Germinal center (tissue), 1 donor: ENCODE results near the gene UQCRH.
"Not testable (repeated sequence)": the region's sequence is repeated elsewhere in the genome, so short reads cannot be mapped to it uniquely, and the experiment has no call there.

ENCODE experiments used
- DNase-seq: peaks from one replicate; pipeline ENCODE4 v3.0.0; 2012; ENCODE audit warnings: mixed read lengths, low spot score

Gene UQCRH

DNA sequence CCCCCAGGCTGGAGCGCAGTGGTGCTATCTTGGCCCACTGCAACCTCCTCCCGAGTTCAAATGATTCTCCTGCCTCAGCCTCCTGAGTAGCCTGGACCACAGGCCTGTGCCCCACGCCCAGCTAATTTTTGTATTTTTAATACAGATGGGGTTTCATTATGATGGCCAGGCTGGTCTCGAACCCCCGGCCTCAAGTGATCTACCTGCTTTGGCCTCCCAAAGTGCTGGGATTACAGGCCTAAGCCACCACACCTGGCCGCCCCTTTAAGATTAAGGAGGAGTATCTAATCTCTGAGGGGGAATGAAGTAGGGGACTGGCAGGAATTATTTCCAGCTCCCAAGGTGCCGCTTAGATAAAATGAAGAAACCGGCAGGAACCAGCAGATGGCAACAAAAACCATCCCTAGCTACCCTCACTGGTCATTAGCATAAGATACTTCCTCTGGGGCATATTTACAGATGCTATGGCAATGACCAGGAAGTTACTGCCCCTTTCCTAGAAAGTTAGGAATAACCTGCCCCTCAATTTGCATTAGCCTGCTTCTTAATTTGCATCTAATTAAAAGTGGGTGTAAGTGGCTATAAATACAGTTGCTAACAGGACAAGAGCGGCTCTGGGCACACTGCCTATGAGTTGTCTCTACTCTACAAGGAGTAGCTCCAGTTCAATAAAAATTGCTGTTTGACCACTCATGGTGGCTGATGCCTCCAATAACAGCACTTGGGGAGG lies 30.0 kb downstream of the UQCRH start:
- DNase-seq: peak; percentile 76

DNA sequence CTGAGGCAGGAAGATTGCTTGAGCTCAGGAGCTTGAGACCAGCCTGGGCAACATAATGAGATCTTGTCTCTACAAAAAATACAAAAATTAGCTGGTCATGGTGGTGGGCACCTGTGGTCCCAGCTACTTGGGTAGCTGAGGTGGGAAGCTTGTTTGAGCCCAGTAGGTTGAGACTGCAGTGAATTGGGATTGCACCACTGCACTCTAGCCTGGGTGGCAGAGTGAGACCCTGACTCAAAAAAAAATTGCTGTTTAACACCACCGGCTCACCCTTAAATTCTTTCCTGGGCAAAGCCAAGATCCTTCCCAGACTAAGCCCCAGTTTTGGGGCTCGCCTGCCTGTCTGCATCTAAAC lies 30.5 kb downstream of the UQCRH start:
- DNase-seq: no peak

DNA sequence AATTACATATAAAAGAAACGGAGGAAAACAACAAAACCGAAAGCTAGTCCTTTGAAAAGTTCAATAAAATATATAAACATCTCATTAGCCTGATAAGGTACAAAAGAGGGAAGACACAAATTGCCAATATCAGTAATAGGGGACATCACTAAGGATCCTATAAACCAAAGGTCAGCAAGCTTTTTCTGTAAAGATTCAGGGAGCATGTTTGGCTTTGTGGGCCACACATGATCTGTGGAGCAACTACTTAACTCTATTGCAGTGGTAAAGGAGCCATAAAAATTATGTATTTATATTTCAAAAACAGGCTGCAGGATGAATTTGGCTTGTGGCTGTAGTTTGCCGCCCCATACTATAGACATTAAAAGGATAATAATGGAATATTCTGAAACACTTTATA lies 31.6 kb downstream of the UQCRH start:
- DNase-seq: no peak

DNA sequence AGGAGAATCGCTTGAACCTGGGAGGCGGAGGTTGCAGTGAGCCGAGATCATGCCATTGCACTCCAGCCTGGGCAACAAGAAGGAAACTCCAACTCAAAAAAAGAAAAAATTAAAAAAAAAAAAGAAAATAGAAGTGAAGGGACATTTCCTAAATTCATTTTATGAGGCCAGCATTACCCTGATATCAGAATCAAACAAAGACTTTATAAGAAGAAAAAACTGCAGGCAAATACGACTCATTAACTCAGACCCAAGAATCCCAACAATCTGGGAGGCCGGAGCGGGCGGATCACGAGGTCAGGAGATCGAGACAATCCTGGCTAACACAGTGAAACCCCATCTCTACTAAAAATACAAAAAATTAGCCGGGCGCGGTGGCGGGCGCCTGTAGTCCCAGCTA lies 33.9 kb downstream of the UQCRH start:
- not testable (repeated sequence) for DNase-seq

DNA sequence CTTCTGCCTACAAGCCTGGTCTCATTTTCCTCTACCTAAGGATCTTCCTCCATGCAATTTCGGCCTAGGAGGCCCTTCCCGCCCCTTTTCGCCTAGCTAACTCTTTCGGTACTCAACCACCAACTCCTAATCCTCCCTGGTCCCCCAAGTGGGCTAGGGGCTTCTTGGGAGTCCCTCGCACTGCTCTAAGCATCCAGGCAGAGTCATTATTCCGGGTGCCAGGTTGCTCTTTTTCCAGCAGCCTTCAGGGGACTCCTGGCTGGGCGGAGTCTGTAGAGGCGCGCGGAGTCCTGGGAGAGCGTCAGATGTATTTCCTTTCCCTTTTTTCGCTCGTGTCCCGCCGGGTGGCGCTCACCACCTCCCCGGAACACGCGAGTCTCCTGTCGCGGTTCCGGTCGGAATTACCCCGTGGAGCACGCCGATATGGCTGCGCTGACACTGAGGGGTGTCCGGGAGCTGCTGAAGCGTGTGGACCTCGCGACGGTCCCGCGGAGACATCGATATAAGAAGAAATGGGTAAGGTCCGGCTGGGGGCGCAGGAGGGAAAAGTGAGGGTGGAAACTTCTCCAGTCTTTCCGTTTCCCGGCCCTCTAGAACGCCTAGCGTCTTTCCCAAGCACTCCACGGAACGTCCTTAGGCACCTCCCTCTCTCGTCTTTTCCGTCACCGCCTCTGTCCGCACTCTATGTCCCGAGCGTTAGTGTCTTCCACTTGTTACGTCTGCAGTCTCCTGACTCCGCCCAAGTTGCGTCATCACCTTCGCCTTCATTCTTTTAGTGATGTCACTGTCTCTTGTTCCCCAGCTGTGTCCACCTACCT lies 37.1 kb downstream of the UQCRH start, which contains the start of gene NSUN4:
TSS of gene NSUN4 (plus strand) at position 404 of the 818 bp plus-strand sequence. CDS start at position 424, 20 bp downstream.
- DNase-seq: peak; percentile 84

DNA sequence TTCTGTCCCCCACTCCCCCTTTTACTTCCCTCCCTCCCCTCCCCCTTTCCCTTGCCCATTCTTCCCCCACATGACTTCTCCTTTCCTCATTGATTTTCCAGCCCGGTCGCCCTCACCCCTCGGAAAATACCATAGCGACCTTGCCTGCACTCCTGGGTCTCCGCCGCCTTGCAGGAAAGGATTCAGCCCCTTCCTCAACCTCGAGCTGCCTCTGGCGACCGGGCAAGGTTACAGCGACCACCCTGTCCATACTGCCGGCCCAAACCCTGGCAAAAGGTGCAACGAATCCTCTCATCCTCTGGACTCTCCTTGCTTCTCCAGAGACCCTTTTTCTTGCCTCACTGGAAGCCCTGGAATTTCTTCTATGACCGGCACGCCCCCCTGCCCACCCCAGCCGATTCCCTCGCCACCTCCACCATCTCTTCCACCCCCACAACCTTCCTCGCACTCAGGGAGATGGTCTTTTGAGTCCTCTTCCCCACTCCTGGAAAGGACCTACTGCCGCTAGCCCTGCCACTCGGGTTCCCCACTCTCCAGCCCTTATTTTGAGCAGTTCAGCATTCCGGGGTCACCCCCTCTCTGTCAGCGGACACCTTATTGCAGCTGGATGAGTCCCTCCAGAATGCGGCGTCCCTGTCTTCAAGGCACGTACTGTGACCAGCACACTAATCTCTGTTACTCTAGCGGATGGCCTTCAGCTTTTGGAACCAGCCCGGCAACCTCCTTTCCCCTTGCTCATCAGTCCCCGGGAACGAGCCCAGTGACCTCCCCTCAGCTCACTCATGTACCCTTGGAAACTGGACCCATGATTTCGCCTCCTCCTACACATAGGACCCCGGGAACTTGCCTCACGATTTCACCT lies 38.0 kb downstream of the UQCRH start:
- no peak for DNase-seq

DNA sequence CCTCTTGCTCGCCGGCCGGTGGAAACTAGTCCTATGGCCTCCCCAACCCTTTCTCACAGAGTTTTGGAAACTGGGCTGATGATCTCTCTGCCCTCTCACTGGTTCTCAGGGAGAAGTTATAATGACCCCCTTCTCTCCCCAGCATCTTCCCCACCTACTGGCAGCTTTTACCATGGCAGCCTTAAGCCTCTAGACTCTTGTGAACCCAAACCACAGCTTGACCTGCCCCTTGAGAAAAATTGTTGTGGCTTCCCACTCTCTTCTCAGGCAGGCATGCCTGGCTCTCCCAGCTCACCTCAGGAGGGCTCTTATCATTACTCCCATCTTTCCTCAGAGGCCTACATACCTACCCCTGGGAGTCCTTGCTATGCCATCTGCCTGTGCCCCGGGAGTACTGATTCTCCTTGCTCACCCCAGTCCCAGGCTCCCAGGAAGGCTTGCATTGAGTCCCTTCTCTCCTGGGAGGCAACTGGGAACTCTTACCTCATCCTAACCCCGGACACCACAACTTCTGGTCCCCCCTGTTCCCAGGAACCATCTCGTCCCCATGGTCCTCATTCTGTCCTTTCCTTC lies 38.7 kb downstream of the UQCRH start:
- peak; percentile 67 for DNase-seq

DNA sequence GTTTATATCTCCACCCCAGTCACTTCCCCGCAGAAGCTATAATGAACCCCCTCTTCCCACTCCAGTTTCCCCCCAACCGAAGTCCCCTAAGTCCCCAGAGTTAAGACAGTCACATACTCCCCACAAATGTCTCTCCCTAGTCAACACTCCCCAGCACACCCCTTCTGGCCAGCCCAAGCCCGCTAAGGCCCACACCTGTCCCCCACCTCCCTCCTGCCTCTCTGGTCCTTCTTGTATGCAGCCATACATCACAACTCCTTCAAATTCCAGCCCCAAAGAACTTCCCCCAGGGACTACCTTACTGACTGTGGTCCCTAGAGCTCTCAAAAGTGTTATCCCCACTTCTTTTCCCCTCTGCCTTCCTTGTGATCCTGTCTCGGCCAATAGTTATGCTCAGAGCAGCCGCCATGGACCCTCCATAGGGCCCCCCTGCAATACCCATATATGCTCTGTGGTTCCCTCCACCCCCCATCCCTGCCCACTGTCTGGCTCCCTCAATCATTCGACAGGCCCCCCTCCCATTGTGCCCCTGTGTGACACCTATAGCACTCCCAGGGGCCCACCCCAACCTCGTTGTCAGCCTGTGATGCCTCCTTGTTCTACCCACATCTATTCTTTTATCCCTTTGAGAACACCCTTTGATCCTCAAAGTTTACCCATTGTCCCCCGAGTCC lies 39.3 kb downstream of the UQCRH start:
- DNase-seq: no peak

DNA sequence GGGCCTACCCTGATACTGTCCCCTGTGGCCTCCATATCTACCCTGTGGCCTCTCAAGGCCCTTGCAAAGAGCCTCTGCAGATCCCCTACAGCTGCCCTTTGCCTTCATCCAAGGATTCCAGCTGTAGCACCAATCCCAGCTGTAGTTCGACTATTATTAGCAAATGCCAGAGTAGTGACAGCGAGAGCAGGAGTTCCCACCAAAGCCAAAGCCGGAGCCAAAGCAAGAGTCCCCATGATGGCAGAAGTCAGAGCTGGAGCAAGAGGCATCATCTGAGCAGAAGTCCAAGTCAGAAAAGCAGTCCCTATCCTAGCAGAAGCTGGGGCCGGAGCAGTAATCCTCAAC lies 39.8 kb downstream of the UQCRH start:
- DNase-seq: no peak

DNA sequence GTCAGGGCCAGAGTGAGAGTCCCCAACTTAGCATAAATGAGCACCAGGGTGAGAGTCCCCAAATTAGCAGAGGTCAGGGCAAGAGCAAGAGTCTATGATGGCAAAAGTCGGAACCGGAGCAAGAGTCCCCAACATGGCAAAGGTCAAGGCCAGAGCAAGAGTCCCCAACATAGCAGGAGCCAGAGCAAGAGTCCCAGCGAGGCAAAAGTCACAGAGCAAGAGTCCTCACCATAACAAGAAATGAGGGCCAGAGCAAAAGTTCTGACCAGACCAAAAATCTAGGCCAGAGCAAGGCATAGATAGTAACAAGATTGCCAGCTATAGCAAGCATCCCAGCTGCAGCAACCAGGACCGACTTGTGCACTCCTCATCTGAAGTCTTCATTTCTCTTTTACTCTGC lies 40.2 kb downstream of the UQCRH start:
- no peak for DNase-seq

DNA sequence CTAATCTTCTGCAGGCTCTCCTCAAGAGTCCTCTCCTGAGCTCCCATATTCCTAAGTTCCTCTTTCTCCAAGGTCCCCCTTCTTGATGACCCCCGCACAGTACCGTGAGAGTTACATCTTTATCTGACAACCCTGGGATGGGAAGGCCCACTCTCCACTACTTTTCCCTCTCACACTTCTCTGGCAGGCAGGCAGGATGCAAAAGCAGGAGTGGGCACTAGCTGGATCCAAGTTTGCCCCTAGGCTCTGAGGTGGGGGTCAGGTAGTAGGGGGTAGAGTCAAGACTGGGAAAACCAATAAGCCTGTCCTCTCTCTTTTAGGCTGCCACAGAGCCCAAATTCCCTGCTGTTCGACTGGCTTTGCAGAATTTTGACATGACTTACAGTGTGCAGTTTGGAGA lies 41.0 kb downstream of the UQCRH start:
- DNase-seq: no peak

DNA sequence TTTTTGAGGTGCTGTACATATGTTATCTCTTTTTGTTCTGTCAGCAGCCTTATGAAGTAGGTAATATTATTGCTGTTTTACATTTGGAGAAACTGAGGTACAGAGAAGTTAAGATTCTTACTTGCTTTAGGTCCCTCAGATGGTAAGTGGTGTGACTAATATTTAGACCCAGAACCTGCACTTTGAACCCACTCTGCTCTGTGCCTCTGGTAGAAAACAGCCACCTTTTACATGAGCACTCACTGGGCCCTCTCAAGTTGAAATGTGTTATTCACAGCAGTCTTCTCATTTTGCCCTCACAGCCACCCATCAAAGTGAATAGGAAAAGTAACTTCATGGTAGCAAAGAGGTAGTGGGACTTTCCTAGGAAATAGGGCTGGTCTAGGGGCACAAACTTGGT lies 41.8 kb downstream of the UQCRH start:
- no peak for DNase-seq

DNA sequence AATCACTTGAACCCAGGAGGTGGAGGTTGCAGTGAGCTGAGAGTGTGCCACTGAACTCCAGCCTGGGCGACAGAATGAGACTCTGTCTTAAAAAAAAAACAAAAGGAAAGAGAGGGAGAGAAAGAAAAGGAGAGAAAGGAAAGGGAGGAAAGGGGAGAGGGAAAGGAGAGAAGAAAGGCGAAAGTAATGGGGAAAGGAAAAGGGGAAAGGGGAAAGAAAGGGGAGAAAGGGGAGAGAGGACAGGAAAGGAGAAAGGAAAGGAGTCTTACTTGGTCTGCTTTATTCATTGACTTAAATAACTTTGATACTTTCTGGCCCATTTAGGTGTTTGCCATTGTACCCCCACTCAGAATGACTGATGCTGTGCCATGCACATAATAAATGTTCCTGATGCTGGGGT lies 48.9 kb downstream of the UQCRH start:
- no peak for DNase-seq

DNA sequence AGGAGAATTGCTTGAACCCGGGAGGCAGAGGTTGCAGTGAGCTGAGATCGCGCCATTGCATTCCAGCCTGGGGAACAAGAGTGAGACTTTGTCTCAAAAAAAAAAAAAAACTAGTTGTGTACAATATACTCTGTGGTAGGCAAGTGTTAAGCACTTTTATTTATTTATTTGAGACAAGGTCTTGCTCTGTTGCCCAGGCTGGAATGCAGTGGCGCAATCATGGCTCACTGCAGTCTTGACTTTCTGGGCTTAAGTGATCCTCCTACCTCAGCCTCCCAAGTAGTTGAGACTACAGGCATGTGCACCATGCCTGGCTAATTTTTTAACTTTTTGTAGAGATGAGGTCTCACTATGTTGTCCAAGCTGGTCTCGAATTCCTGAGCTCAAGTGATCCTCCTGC lies 52.4 kb downstream of the UQCRH start:
- DNase-seq: not testable (repeated sequence)

DNA sequence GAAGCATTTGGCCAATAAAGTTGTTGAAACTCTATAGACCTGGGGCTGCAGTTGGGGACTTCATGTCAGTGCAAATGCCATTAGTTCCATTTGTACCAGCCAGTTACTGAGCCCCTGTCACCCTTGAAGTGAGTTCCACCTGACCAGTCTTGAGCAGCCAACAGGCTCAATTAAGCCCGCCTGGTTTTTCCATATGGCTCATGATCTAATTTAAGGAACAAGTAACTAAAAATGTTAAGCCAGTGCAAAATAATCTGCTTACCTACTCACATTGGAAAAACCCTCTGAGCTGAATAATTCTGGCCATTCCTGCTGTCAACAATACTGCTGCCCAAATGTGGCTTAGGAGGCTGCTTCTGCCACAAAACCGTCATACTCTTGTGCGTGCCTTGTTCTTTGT lies 58.7 kb downstream of the UQCRH start:
- no peak for DNase-seq

DNA sequence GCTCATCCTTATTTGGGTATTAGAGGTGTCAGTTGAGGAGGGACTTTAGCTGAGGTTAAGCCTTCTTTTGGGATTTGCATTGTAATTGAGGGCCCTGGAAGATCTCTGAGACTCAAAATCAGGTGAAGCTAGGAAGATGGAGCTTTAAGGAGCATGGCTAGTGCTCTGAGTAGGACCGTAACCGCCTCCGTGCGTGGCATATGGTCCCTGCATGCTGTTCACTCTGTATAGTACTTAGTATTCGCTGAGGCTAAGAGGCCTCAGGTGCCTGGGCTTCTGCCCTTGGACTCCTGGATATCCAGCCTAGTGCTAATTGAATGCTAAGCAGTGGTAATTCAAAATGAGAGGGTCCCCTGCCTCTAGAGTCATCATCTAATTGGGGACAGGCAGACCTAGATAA lies 59.6 kb downstream of the UQCRH start:
- no peak for DNase-seq

DNA sequence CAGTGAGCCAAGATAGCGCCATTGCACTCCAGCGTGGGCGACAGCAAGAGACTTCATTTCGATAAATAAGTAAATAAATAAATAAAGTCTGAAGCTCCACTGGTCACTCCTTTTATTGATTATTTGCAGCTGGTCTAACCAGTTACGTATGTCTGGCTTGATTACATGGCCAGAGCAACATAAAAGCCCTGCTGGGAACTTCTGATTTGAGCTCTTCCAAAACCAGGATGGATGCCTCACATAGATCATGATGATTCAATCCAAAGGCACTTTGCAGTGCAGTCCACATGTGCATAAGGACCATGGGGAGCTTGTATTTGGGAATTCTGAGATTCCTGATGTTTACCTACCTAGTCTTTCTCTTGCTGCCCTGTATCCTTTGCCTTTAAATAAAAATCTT lies 61.1 kb downstream of the UQCRH start:
- no peak for DNase-seq

DNA sequence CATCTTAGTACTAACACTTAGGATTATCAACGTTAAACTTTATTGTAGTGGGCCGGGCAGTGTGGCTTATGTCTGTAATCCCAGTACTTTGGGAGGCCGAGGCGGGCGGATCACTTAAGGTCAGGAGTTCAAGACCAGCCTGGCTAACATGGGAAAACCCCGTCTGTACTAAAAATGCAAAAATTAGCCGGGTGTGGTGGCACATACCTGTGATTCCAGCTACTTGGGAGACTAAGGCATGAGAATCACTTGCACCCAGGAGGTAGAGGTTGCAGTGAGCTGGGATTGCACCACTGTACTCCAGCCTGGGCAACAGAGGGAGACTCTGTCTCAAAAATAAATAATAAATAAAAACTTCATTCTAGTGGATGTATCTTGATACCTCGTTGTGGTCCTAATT lies 62.3 kb downstream of the UQCRH start:
- DNase-seq: not testable (repeated sequence)
